GM10248 (cell line): ENCODE results near the gene ITGA11.

Experiments used
- CTCF ChIA-PET: fragments of 300-600 bp; sonication (Branson Sonifier 250); formaldehyde crosslinking; extraction: SDS; loops from one replicate; lab custom pipeline; 2021; ENCODE audit warnings: antibody characterized with exemption; lab: Yijun Ruan, JAX
- POLR2A ChIA-PET: fragments of 350-650 bp; sonication (Branson Sonifier 250); formaldehyde crosslinking; extraction: SDS; loops from one replicate; lab custom pipeline; 2020; ENCODE audit warnings: antibody characterized with exemption; lab: Yijun Ruan, JAX
- DNase-seq: peaks from one replicate; pipeline ENCODE4 v3.0.0; 2012; ENCODE audit errors: extremely low spot score
- TF ChIP-seq, protein P1 (sequence below): IDR thresholded peaks from 2 replicates; pipeline ENCODE4 v1.5.1; 2012; ENCODE audit warnings: mild to moderate bottlenecking, low read depth; ENCODE audit errors: extremely low read depth, missing control alignments, control extremely low read depth

The ITGA11 gene, protein sequence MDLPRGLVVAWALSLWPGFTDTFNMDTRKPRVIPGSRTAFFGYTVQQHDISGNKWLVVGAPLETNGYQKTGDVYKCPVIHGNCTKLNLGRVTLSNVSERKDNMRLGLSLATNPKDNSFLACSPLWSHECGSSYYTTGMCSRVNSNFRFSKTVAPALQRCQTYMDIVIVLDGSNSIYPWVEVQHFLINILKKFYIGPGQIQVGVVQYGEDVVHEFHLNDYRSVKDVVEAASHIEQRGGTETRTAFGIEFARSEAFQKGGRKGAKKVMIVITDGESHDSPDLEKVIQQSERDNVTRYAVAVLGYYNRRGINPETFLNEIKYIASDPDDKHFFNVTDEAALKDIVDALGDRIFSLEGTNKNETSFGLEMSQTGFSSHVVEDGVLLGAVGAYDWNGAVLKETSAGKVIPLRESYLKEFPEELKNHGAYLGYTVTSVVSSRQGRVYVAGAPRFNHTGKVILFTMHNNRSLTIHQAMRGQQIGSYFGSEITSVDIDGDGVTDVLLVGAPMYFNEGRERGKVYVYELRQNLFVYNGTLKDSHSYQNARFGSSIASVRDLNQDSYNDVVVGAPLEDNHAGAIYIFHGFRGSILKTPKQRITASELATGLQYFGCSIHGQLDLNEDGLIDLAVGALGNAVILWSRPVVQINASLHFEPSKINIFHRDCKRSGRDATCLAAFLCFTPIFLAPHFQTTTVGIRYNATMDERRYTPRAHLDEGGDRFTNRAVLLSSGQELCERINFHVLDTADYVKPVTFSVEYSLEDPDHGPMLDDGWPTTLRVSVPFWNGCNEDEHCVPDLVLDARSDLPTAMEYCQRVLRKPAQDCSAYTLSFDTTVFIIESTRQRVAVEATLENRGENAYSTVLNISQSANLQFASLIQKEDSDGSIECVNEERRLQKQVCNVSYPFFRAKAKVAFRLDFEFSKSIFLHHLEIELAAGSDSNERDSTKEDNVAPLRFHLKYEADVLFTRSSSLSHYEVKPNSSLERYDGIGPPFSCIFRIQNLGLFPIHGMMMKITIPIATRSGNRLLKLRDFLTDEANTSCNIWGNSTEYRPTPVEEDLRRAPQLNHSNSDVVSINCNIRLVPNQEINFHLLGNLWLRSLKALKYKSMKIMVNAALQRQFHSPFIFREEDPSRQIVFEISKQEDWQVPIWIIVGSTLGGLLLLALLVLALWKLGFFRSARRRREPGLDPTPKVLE

DNA sequence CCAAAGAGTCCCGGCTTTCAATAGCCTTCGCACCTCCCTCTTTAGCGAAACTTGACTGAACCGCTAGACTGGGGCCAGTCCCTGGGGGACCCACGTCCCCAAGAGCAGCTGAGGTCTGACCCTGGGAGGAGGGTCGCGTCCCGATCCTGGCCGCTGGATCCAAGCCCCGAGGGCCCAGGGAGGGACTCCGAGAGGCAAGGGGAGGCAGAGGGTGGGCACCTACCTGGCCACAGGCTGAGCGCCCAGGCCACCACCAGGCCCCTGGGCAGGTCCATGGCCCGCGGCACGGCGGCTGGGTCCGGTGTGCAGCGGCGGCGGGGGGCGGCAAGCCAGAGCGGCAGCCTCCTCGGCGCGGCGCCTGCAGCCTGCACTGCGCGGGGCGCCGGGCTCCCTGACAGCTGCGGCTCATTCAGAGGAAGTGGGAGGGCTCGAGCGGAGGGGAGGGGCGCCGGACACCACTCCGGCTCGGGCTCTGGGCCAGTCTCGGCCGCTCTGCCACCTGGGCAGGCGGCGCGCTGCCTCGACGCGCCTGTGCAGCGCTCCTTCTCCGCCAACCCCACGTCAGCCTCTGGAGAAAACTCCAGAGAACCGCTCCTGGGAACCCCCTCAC lies at the start of gene ITGA11:
Gene ITGA11, minus strand, starts transcription at position 372 of the 610 bp plus-strand sequence. Its CDS starts 97 bp downstream, at position 275.
- POLR2A ChIA-PET = no interaction called here
- CTCF ChIA-PET = no interaction called here
- TF ChIP-seq, protein P1, sequence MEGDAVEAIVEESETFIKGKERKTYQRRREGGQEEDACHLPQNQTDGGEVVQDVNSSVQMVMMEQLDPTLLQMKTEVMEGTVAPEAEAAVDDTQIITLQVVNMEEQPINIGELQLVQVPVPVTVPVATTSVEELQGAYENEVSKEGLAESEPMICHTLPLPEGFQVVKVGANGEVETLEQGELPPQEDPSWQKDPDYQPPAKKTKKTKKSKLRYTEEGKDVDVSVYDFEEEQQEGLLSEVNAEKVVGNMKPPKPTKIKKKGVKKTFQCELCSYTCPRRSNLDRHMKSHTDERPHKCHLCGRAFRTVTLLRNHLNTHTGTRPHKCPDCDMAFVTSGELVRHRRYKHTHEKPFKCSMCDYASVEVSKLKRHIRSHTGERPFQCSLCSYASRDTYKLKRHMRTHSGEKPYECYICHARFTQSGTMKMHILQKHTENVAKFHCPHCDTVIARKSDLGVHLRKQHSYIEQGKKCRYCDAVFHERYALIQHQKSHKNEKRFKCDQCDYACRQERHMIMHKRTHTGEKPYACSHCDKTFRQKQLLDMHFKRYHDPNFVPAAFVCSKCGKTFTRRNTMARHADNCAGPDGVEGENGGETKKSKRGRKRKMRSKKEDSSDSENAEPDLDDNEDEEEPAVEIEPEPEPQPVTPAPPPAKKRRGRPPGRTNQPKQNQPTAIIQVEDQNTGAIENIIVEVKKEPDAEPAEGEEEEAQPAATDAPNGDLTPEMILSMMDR = no peak
- no peak for DNase-seq

DNA sequence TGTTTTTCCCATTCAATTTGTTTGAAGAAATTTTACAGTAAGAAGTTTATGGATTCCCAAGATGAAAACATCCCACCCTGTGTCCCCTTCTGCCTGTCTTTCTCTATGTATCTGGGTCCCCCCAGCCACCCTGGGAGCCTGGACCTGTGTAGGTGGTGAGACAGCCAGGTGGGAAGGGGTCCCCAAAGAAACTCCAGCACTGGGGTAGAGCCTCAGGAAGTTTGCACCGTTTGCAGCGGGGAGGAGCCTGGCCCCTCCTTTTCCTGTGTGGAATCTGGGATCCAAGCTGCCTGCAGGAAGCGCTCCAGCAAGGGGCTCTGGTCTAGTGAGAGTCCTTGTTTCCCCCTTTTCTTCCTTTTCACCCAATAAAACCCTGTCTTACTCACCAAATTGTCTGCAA lies 49.4 kb upstream of the ITGA11 start:
- DNase-seq = no peak
- TF ChIP-seq, protein P1 = no peak
- ChIA-PET CTCF (interaction anchor here (1.0 to 2.5 kb wide), 2 partner anchors 11 to 13 kb away, joined by 3 to 8 read pairs; no protein-coding TSS in a partner anchor), POLR2A (no interaction called here)

DNA sequence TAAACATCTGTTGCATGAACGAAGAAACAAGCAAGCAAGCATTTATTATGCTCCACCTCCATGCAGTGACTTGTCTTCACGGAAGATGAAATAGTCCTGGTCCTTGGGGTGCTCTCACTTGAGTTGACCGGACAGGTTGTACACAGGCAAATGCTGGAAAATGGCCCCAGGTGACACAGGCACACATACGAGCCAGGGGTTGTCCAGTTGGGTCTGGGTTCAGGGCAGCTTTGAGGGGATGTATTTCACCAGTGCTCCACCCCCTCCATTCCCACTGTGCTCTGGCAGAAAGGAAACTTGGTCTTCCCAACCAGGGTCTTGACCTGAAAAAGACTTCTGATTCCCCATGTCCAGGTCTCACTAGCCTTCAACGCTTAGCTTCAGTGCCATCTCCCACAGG lies 48.3 kb upstream of the ITGA11 start:
- ChIA-PET CTCF (interaction anchor here (2.5 kb wide), 1 partner anchor 12 kb away, joined by 8 read pairs; no protein-coding TSS in a partner anchor), POLR2A (no interaction called here)
- DNase-seq = no peak
- TF ChIP-seq, protein P1 = no peak

DNA sequence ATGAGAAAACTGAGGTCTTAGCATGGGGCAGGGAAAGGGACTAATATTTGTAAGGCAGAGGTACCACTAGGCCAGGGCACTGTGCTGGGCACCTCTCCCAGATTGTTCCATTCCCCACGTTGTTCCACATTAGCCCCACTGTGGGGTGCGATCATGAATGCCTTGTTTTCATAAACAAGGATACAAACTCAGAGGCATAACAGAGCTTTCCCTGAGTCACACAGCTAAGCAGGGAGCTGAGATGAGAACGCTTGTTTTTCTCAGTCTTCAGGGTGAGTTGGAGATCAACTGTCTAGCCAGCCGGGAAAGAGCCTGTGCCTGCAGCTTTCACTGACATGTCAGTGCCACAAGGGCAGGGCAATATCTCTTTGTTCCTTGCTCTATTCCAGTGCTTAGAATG lies 47.9 kb upstream of the ITGA11 start:
- ChIA-PET POLR2A (interaction anchor here (0.7 kb wide), 1 partner anchor 81 kb away, joined by 3 read pairs; no protein-coding TSS in a partner anchor), CTCF (interaction anchor here (2.5 kb wide), 1 partner anchor 12 kb away, joined by 8 read pairs; no protein-coding TSS in a partner anchor)
- no peak for DNase-seq
- TF ChIP-seq, protein P1 = no peak

DNA sequence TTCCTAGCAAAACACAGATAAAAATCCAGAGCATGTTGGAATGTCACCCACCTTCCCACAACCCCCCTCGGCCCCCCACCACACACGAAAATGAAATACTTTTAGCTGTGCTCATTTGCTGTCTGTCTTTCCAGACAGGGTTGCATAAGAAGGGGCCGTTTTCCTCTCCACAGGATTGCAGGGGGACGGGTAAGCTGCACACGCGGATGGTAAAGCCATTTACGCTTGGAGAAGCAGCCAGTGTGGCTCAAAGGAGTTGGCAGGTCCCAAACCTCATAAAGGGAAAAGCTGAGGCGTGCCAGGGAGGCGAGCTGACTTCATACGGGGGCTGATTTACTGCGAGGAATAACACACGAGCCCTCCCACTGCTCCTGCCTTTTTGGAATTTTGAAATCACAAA lies 47.4 kb upstream of the ITGA11 start:
- CTCF ChIA-PET = interaction anchor here (2.5 kb wide), 1 partner anchor 11 kb away, joined by 8 read pairs; no protein-coding TSS in a partner anchor

More for the DNA sequence above, 47.4 kb upstream of the ITGA11 start:
- no peak for DNase-seq
- TF ChIP-seq, protein P1 = no peak
- POLR2A ChIA-PET = interaction anchor here (0.7 kb wide), 1 partner anchor 81 kb away, joined by 3 read pairs; no protein-coding TSS in a partner anchor
